ENCODE data around the gene DNAJB13.

DNA sequence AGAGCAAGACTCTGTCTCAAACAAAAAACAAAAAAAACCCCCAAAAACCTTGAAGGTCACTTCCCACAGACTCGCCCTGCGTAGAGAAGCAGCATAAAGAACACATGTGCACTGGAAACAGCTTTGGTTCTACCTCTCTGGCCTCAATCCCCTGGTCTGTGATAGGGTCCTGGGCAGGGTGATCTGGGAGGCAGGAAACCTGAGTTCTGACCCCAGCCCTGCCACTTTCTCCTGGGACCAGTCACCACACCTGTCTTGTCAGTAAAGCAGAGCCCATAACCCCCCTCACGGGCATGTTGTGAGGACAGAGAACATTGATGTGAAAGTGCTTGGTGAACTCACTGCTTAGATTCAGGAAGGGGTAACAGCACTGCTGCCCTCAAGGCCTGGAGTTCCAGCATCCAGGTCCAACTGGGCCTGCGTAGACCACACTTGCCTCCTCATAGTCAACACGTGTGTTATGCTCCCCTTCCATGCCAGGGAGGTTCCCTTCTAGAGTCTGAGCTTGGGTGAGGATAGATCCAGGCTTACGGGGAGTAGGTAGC lies 20.4 kb downstream of the DNAJB13 start:
- TF ChIP-seq, protein P1, sequence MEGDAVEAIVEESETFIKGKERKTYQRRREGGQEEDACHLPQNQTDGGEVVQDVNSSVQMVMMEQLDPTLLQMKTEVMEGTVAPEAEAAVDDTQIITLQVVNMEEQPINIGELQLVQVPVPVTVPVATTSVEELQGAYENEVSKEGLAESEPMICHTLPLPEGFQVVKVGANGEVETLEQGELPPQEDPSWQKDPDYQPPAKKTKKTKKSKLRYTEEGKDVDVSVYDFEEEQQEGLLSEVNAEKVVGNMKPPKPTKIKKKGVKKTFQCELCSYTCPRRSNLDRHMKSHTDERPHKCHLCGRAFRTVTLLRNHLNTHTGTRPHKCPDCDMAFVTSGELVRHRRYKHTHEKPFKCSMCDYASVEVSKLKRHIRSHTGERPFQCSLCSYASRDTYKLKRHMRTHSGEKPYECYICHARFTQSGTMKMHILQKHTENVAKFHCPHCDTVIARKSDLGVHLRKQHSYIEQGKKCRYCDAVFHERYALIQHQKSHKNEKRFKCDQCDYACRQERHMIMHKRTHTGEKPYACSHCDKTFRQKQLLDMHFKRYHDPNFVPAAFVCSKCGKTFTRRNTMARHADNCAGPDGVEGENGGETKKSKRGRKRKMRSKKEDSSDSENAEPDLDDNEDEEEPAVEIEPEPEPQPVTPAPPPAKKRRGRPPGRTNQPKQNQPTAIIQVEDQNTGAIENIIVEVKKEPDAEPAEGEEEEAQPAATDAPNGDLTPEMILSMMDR (IDR thresholded peaks at IDR 0.05; ENCODE audit: low read length), result no peak
- TF ChIP-seq EZH2 (IDR thresholded peaks at IDR 0.05; ENCODE audit: borderline replicate concordance, low read length), result no peak
